NCI-H510A treated with DMSO at 0.1 percent for 48 hours (cell line): ENCODE data around the gene NOX3.
"Not testable (repeated sequence)": the region's sequence is repeated elsewhere in the genome, so short reads cannot be mapped to it uniquely, and the experiment has no call there.

ENCODE experiments used
- DNase-seq: peaks from one replicate; lab custom pipeline; 2025; lab: John Stamatoyannopoulos, UW

Gene NOX3

GRCh38 chr6:155468543-155468942, 12.9 kb upstream of the NOX3 start:
- DNase-seq: not testable (repeated sequence)

GRCh38 chr6:155466539-155466938, 10.9 kb upstream of the NOX3 start:
- no peak for DNase-seq

GRCh38 chr6:155461556-155461955, 5.9 kb upstream of the NOX3 start:
- DNase-seq: no peak

- DNase-seq: no peak
These were observed 1.2 kb downstream of the NOX3 start for GRCh38 chr6:155454471-155454870.

- DNase-seq: no peak
These were observed 1.6 kb downstream of the NOX3 start for GRCh38 chr6:155454008-155454407.

- DNase-seq: no peak
These were observed 3.1 kb downstream of the NOX3 start for GRCh38 chr6:155452576-155452975.

- DNase-seq: not testable (repeated sequence)
These were observed 4.1 kb downstream of the NOX3 start for GRCh38 chr6:155451530-155451929.

GRCh38 chr6:155450240-155450581, 5.4 kb downstream of the NOX3 start:
- no peak for DNase-seq

- no peak for DNase-seq
These were observed 6.0 kb downstream of the NOX3 start for GRCh38 chr6:155449450-155450239.

GRCh38 chr6:155448668-155449449, 6.8 kb downstream of the NOX3 start:
- peak; percentile 33 for DNase-seq

GRCh38 chr6:155447949-155448348, 7.7 kb downstream of the NOX3 start:
- no peak for DNase-seq

- no peak for DNase-seq
These were observed 10.4 kb downstream of the NOX3 start for GRCh38 chr6:155444952-155445903.

GRCh38 chr6:155444120-155444917, 11.3 kb downstream of the NOX3 start:
- DNase-seq: no peak

GRCh38 chr6:155443168-155443567, 12.5 kb downstream of the NOX3 start:
- DNase-seq: no peak

GRCh38 chr6:155442562-155442961, 13.1 kb downstream of the NOX3 start:
- no peak for DNase-seq

GRCh38 chr6:155441112-155441465, 14.6 kb downstream of the NOX3 start:
- DNase-seq: no peak

- no peak for DNase-seq
These were observed 15.1 kb downstream of the NOX3 start for GRCh38 chr6:155440398-155441111.

- DNase-seq: no peak
These were observed 16.3 kb downstream of the NOX3 start for GRCh38 chr6:155439376-155439775.

- DNase-seq: no peak
These were observed 18.5 kb downstream of the NOX3 start for GRCh38 chr6:155436981-155437749.

- DNase-seq: no peak
These were observed 20.7 kb downstream of the NOX3 start for GRCh38 chr6:155434829-155435423.
